IMR-90 (cell line): ENCODE data around the gene OR51B2.

Experiments used
- BHLHE40 ChIP-seq: fragments of 150-350 bp; IDR thresholded peaks from 2 replicates; pipeline ENCODE4 v1.6.1; 2016; ENCODE audit warnings: mild to moderate bottlenecking, low read depth, low read length
- CEBPB ChIP-seq: IDR thresholded peaks from 2 replicates; pipeline ENCODE4 v1.6.1; 2012; ENCODE audit warnings: low read depth, low read length, improper control_type of control experiment
- CHD1 ChIP-seq: IDR thresholded peaks from 2 replicates; pipeline ENCODE4 v1.6.1; 2012; ENCODE audit warnings: low read depth, low read length, improper control_type of control experiment
- CTCF ChIP-seq: conservative IDR thresholded peaks from 2 replicates; pipeline ENCODE4 v1.5.1; 2012; ENCODE audit warnings: mild to moderate bottlenecking, low read depth, low read length, improper control_type of control experiment
- FOS ChIP-seq: fragments of 150-350 bp; IDR thresholded peaks from 2 replicates; pipeline ENCODE4 v1.6.1; 2016; ENCODE audit warnings: low read depth, low read length
- MAFK ChIP-seq: IDR thresholded peaks from 2 replicates; pipeline ENCODE4 v1.6.1; 2012; ENCODE audit warnings: low read depth, low read length, improper control_type of control experiment
- MAZ ChIP-seq: IDR thresholded peaks from 2 replicates; pipeline ENCODE4 v1.6.1; 2012; ENCODE audit warnings: low read depth, mild to moderate bottlenecking, low read length, improper control_type of control experiment, moderate library complexity, borderline replicate concordance
- MXI1 ChIP-seq: IDR thresholded peaks from 2 replicates; pipeline ENCODE4 v1.6.1; 2012; ENCODE audit warnings: low read depth, mild to moderate bottlenecking, low read length, moderate library complexity, borderline replicate concordance
- POLR2A ChIP-seq: IDR thresholded peaks from 2 replicates; pipeline ENCODE4 v1.6.1; 2012; ENCODE audit warnings: mild to moderate bottlenecking, low read depth, low read length
- RAD21 ChIP-seq: IDR thresholded peaks from 2 replicates; pipeline ENCODE4 v1.6.1; 2012; ENCODE audit warnings: low read length, improper control_type of control experiment
- RCOR1 ChIP-seq: IDR thresholded peaks from 2 replicates; pipeline ENCODE4 v1.6.1; 2012; ENCODE audit warnings: mild to moderate bottlenecking, low read length, improper control_type of control experiment; ENCODE audit not compliant: insufficient replicate concordance
- SMC3 ChIP-seq: fragments of 150-350 bp; IDR thresholded peaks from 2 replicates; pipeline ENCODE4 v1.6.1; 2016; ENCODE audit warnings: low read depth, mild to moderate bottlenecking, antibody characterized with exemption, low read length, moderate library complexity
- USF2 ChIP-seq: fragments of 150-350 bp; IDR thresholded peaks from 2 replicates; pipeline ENCODE4 v1.6.1; 2017; ENCODE audit warnings: mild to moderate bottlenecking, antibody characterized with exemption, low read length, low read depth
- TF ChIP-seq, protein P1 (sequence below): fragments of 150-350 bp; IDR thresholded peaks from 2 replicates; pipeline ENCODE4 v1.6.1; 2016; ENCODE audit warnings: low read depth, mild to moderate bottlenecking, low read length, moderate library complexity, borderline replicate concordance

DNA sequence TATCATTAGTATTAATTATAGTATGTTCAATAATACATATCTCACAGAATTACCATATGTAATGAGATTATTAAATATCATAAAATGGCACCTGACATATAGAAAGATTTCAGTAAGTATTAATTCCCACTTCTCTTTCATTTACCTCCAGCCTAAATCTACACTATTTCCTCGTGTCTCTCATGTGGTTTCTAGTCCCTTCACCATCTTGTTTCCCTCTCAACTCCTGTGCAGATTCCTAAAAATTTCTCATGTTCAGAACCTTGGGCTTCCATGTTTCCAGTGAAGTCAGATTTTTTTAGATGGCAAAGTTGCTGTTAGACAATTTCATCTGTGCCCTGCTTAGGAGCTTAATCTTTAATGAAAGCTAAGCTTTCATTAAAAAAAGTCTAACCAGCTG lies 40.2 kb downstream of the OR51B2 start:
- TF ChIP-seq POLR2A, result no peak
- no peak for TF ChIP-seq CEBPB
- no peak for TF ChIP-seq CTCF
- no peak for TF ChIP-seq SMC3
- no peak for TF ChIP-seq BHLHE40
- TF ChIP-seq USF2, result no peak
- TF ChIP-seq RAD21, result no peak
- no peak for TF ChIP-seq MXI1
- TF ChIP-seq FOS, result no peak
- TF ChIP-seq CHD1, result no peak
- TF ChIP-seq, protein P1, sequence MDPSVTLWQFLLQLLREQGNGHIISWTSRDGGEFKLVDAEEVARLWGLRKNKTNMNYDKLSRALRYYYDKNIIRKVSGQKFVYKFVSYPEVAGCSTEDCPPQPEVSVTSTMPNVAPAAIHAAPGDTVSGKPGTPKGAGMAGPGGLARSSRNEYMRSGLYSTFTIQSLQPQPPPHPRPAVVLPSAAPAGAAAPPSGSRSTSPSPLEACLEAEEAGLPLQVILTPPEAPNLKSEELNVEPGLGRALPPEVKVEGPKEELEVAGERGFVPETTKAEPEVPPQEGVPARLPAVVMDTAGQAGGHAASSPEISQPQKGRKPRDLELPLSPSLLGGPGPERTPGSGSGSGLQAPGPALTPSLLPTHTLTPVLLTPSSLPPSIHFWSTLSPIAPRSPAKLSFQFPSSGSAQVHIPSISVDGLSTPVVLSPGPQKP, result no peak
- no peak for TF ChIP-seq MAFK
- TF ChIP-seq MAZ, result no peak
- TF ChIP-seq RCOR1, result no peak
